ENCODE measurements around the gene COG6. TPM values are rescaled to one million over a fixed set of nuclear protein-coding genes. Genes with fewer than 3 reads are reported as not detected.

Gene COG6
- total and polyA plus RNA-seq, 10 of the 15 experiments (the other 5 are each of a cell fraction or from before 2014, with no cell fraction given), result 4.5 to 29.8 (median 12.6) TPM

DNA sequence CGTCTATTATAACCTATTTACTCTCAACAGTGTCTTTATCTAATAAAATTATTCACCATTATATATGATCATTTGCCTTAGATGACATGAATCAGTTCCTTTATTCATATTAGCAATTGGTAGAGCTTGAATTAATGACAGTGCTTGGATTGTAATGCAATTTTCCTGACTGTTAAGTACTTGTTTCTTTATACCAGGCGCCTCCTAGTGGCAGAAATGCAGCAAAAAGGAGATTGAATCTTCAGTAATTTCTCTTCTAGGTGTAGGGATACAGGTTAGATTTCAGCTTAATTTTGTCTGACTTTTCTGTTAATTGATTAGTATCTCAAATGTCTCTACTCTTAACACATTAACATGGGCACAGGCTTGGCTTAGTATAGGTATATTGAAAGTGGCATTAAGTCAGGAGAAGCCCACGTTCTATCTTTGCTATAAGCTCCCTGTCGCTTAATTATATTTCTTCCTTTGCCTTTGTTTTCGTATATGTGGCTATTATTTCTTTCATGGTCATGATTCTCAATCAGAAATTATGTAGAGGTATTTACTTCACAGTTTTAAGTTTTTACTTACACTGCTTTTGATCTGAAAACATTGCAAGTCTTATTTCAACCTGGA lies 43.3 kb upstream of the COG6 start:
- no peaks in the 10 kb centered on the region for H4K20me1 ChIP-seq (ENCODE audit: control insufficient read depth, insufficient read depth)
- no peaks in the 10 kb centered on the region for H3K4me1 ChIP-seq (ENCODE audit: control insufficient read depth, insufficient read depth, low read length)
- H3K9me3 ChIP-seq (replicated peaks; ENCODE audit: control insufficient read depth, insufficient read depth, low read length), result no peaks in the 10 kb centered on the region
- ChIA-PET CTCF (interaction anchor here (0.7 to 4.5 kb wide), 101 partner anchors 8 to 1071 kb away, joined by 3 to 112 read pairs (median 4); partner anchors contain the start of genes LHFPL6 and PROSER1), POLR2A (no interaction called here), RAD21 (ENCODE audit: unreplicated experiment) (interaction anchor here (0.8 to 4.7 kb wide), 34 partner anchors 10 to 561 kb away, joined by 3 to 62 read pairs (median 4); no protein-coding TSS in a partner anchor), SMC1A (ENCODE audit: uncharacterized antibody, unreplicated experiment) (interaction anchor here (0.6 to 3.8 kb wide), 58 partner anchors 8 to 577 kb away, joined by 3 to 65 read pairs (median 4); no protein-coding TSS in a partner anchor)
- ATAC-seq, result peak; percentile 72
- no peak overlapping the region for H3K27ac ChIP-seq (ENCODE audit: control insufficient read depth, insufficient read depth)
- H3K4me2 ChIP-seq (ENCODE audit: control insufficient read depth, insufficient read depth), result no peak overlapping the region
- no peak overlapping the region for H3K4me3 ChIP-seq
- in situ Hi-C loops (cut with MboI), result loop anchor here (5.0 kb wide), 2 partner anchors 465 to 565 kb away; no protein-coding TSS in a partner anchor
- H3K9ac ChIP-seq (ENCODE audit: control insufficient read depth, insufficient read depth, low read length), result no peak overlapping the region
- DNase-seq (ENCODE audit: low read depth, low spot score), result no peak
- H3K79me2 ChIP-seq (ENCODE audit: control insufficient read depth, insufficient read depth, low read length), result no peaks in the 10 kb centered on the region
- WGBS (ENCODE audit: insufficient coverage, insufficient replicate concordance, low lambda C conversion rate, missing lambda C conversion rate), result 30% methylated on average over 5 of the region's 5 CpGs
- TF ChIP-seq NFIC (IDR thresholded peaks at IDR 0.05; ENCODE audit: low read depth, low read length) (no peak), RAD21 (IDR thresholded peaks at IDR 0.05; ENCODE audit: insufficient read depth, low read depth, low read length) (peak; percentile 84), SMC3 (IDR thresholded peaks at IDR 0.05; ENCODE audit: borderline replicate concordance, low read length) (peak; percentile 93), ZZZ3 (IDR thresholded peaks at IDR 0.05; ENCODE audit: control insufficient read depth, insufficient read length, low read depth) (no peak), ZNF24 (IDR thresholded peaks at IDR 0.05) (peak; percentile 93), ZNF274 (IDR thresholded peaks at IDR 0.05; ENCODE audit: insufficient read depth, insufficient read length) (no peak)
- TF ChIP-seq, protein P1, sequence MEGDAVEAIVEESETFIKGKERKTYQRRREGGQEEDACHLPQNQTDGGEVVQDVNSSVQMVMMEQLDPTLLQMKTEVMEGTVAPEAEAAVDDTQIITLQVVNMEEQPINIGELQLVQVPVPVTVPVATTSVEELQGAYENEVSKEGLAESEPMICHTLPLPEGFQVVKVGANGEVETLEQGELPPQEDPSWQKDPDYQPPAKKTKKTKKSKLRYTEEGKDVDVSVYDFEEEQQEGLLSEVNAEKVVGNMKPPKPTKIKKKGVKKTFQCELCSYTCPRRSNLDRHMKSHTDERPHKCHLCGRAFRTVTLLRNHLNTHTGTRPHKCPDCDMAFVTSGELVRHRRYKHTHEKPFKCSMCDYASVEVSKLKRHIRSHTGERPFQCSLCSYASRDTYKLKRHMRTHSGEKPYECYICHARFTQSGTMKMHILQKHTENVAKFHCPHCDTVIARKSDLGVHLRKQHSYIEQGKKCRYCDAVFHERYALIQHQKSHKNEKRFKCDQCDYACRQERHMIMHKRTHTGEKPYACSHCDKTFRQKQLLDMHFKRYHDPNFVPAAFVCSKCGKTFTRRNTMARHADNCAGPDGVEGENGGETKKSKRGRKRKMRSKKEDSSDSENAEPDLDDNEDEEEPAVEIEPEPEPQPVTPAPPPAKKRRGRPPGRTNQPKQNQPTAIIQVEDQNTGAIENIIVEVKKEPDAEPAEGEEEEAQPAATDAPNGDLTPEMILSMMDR (IDR thresholded peaks at IDR 0.05 in 2 of 3, conservative IDR thresholded peaks at IDR 0.05 in 1 of 3; ENCODE audit: control insufficient read depth in 2 of 3, extremely low read depth in 1 of 3, insufficient read depth in 1 of 3, low read depth in 3 of 3, low read length in 3 of 3), result peak; percentile 75 to 82 (median 80)
- no peak overlapping the region for H2AFZ ChIP-seq (ENCODE audit: control insufficient read depth, low read depth, low read length)
- FAIRE-seq, result peak; percentile 89
- BruUV-seq (replicated peaks), result no TSS peak
- intact Hi-C loops (cut with micrococcal nuclease; ENCODE audit: unreplicated experiment), result loop anchor here (1.0 kb wide), 2 partner anchors 197 to 467 kb away; no protein-coding TSS in a partner anchor
- H3K27me3 ChIP-seq (replicated peaks in 1 of 2; ENCODE audit: control insufficient read depth in 2 of 2, insufficient read depth in 2 of 2, low read length in 1 of 2), result no peaks in the 10 kb centered on the region
- no peaks in the 10 kb centered on the region for H3K36me3 ChIP-seq (ENCODE audit: control insufficient read depth in 2 of 2, insufficient read depth in 2 of 2, low read length in 1 of 2)

All from GM12878 (cell line).